ENCODE measurements around the gene XKRX.

The XKRX gene

DNA sequence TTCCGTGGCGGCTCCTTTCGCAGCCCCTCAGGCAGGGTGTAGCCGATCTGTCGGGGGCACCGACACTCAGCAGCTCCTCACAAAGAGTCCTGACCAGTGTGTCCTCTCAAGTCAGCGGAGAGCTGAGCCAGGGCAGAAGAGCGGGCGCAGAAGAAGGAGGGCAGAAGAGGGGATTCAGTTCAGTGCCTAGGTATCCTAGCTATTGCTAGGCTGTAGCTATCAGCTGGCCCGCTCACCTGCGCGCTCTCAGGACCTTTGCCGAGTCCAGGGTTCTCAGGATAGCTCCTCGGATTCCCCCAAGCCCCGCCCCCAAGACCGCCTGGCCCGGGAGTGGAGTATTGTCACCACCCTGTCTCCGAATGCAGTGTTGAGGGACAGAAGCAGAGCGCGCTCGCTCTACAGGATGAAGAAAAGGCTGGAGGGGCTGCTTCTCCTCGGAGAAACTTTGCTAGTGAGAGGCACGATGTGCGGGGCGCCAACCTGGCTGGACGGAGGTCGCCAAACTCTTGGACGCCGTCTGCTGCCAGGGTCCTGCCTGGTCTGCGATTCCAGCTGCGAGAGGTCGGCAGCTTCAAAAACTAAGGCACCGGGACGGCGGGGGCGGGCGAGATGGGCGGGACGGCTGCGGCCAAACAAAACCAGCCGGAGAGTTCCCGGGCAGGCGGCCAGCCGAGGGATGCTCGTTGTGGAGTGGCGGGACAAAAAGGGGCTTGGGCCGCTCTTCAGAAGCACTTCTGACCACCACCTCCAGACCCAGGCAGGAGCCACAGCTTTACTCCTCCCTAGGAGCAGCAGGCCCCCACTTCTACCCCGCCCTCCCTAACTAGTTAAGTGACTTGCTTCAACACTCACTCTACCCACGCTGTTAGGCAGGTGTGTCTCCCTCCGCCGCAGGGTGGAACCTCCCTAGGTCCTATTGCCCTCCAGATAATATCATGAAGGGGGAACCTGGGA is at the start of gene XKRX:
XKRX (minus strand) TSS at position 258 of the 954 bp plus-strand sequence. CDS start 613 bp downstream, outside the sequence.
- no peak for DNase-seq

DNA sequence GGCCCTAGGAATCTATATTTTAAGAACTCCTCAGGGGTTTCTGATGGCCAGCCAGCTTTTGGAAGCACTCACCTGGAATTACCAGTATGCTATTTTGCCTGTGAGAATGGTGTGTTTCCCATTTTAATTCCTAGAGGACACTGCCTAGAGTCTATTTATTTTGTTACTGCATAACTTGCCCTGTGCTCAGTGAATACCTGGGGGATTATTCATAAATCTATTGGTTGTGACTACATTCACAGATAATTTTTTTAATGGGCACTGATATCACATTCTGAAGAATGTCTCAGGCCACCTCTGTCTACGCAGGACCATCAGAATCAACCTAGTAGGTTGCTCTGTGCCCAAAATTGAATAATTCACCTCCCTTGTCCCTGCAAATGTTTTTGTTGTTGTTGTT is 47.5 kb upstream of the XKRX start:
- no peak for DNase-seq

DNA sequence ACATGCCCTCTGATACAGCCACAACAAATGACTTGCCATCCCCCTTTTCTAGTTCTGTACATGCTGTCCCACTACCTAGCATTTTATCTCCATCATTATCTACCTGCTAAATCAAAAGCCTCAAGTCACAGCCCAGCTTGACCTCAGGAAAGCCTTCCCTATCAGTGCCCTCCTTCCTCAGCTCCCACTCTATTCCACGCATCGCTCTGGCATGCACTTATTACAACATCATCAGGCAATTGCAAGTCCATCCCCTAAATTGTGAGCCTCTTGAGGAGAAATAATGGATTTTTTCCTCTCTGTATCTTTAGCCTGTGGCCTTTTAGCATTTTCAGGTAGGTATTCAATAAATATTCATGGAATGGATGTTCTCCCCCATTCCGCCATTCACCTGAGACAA is 46.5 kb upstream of the XKRX start:
- no peak for DNase-seq

DNA sequence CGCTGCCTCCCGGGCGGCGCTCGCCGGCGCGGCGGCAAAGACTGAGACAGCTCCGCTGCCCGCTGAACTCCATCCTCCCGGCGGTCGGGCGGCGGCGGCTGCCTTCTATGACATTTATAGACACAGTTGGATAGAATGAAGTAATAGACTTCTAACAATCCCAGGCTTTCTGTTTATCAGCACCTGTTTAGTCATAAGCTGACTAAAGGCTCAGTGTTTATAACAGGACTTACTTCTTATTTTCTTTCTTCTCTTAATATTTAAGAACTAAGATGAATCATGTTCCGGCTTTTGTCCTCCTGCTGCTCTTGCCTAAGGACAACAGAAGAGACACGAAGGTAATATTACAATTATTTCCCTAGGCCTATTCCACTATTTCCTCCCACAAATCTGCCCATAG is 44.7 kb upstream of the XKRX start:
- no peak for DNase-seq

DNA sequence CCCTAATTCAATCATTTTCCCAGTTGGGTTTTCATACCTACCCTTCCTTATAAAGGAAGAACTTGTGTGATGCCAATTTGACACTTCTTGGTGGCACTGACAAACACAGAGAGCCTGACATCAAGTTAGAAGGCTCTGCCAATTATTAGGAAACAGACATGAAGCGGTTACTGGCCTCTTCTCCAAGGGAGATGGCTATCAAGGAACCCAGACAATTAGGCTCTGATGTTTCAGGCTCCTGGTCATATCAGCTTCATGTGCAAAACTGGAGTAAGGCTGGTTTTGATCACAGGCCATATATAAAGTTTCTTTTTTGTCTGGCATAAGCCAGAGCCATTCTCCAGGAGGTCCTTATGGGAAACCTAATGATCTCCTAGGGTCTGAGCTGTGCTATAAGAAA is 41.2 kb upstream of the XKRX start:
- DNase-seq, result no peak

DNA sequence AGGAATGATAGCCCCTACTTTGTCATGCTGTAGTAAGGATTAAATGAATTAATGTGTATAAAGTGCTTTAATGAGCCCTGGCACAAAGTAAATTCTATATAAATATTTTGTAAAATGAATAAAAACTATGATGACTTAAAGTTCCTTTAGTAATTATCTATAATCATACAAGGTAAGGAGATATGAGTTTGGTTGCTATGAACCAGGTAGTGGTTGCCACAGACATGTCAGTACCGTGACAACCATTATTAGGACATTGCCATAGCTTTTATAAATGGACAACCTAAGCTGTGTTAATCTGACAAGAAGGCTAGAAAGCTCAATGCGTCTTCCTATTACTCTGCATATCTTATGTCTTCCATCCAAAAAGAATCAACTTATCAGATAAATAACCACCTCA is 40.7 kb upstream of the XKRX start, which contains the start of gene ARL13A:
ARL13A (plus strand) TSS at position 301 of the 400 bp plus-strand sequence. CDS start 3,982 bp downstream, outside the sequence.
- DNase-seq, result no peak

DNA sequence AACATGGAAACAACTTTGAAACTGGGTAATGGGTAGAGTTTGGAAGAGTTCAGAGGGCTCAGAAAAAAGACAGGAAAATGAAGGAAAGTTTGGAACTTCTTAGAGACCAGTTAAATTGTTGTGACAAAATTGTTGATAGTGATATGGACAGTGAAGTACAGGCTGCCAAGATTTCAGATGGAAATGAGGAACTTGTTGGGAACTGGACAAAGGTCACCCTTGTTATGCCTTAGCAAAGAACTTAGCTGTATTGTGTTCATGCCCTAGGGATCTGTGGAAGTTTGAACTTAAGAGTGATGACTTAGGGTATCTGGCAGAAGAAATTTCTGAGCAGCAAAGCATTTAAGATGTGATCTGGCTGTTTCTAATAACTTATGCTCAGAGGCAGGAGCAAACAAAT is 35.6 kb upstream of the XKRX start:
- no peak for DNase-seq

DNA sequence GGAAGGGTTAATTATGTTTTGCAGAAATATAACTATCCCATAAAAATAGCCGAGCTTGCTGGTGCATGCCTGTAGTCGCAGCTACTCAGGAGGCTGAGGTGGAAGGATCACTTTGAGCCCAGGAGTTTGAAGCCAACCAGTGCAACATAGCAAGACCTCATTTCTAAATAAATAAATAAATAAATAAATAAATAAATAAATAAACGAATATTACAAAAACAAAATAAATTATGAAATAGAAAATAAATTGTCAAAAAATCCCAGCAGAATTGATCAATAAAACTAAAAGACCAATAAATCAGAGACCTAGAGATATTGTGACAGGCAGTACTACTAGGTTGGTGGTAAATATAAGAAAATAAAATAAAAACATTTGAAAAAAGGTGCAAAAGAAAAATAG is 34.1 kb upstream of the XKRX start:
- DNase-seq, result no peak

DNA sequence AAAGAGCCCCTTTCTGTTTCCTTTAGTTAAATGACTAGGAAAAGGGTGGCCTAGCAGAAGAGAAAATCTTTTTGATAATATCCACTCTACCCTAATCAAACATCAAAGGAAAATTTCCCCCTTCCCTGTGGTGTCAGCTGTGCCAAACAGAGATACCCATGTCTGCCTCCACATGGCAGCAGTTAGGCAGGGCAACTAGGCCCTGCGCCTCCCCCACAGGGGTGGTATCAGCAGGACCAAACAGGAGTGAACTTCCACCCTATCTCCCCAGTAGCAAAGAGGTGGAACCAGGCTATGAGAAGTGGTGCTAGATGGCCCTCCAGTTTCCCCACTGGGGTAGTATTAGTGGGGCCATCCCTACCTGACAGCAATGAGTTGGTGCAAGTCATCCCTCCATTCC is 19.8 kb upstream of the XKRX start:
- no peak for DNase-seq

DNA sequence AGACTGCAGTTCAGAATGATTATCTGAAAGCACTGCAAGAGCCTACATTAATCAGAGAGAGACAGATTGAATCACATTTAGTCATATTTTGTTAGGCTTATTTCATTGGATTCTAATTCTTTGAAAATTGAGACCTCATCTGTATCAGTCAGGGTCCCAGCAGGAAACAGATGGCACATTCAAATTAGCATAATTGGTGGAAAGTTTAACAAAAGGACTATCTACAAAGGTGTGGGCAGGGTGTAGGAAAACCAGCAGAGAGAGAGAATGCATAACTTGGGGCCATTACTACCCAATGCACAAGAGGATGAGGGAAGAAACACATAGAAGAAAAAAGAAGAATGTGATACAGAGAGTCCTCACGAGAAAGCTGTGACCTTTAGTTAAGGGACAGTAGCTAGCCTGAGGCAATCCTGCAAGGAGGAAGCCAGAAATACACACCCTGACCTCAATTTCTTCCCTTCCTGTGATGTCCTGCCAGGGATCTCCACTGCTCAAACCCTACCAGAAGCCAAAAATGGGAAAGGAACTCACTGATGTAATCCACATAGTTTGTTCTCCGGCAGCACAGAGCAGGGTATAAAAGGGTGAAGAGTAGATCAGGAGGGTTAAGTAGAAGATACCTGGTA is 17.7 kb upstream of the XKRX start:
- no peak for DNase-seq

DNA sequence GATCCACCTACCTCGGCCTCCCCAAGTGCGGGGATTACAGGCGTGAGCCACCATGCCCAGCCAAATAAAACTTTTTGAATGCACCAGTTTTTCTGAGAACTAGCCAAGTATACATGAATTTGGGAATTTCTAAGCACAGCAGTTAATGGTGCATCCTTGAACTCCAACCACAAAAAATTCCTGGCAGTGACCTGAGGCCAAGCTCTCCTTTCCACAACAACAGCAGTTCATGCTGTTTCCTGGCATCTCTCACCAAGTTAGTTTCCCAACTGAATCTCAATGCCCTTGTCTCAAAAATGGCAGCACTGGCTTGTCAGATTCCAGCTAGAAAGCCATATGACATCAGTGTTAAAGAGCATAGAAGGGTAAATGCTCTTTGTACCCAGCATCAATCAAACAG is 15.9 kb upstream of the XKRX start:
- DNase-seq, result no peak

DNA sequence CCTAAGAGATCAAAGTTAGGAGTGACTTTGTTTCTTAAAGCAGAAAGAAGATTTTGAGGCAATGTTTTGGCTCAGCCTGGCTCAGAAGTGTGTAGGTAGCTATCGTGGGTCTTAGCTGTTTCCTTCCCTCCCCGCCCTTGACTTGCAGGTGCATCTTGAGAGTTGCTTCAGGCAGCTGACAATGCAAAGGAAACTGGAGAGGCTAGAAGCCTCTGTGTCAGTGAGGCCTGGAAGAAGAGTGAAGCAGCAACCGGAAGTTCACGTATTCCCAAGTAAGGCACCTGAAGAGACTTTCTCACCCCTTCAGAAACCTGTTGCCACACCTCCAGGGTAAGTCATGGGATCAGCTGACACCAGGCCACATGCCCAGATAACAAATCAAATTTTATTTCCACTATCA is 10.6 kb upstream of the XKRX start:
- DNase-seq, result no peak

DNA sequence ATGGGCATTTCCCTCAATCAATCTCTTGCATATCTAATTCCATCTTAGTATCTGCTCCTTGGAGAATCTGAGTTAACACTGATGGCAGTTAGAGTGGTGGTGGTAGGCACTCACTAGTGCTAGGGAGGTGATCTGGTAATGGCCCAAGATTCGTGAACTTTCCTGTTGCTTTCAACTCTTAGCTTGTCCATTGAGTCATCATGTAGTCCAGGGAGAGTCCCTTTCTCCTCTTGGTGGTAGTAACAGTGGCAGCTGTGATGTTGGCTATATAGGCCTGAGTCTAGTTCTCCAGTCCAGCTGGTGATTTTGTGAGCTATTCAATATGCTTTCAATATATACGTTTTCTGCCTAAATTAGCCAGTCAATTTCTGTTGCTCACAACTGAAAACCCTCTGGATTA is 7.0 kb upstream of the XKRX start:
- no peak for DNase-seq

DNA sequence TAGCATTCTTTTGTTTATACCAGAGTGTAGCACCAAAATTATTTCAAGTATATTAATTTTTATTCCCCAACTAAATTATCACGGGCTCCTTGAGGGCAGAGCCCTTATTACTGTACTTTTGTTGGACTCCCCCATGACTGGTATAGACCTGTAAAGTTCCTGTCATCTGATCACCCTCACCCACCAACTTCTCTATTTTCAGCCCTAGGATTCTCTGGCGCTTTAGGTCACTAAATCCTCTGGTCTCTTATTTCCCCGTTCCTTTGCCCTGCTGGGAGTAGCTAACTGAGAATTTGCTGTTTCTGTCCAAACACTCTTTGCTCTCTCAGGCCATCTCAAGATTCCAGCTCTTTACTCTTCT is 3.2 kb upstream of the XKRX start:
- no peak for DNase-seq

DNA sequence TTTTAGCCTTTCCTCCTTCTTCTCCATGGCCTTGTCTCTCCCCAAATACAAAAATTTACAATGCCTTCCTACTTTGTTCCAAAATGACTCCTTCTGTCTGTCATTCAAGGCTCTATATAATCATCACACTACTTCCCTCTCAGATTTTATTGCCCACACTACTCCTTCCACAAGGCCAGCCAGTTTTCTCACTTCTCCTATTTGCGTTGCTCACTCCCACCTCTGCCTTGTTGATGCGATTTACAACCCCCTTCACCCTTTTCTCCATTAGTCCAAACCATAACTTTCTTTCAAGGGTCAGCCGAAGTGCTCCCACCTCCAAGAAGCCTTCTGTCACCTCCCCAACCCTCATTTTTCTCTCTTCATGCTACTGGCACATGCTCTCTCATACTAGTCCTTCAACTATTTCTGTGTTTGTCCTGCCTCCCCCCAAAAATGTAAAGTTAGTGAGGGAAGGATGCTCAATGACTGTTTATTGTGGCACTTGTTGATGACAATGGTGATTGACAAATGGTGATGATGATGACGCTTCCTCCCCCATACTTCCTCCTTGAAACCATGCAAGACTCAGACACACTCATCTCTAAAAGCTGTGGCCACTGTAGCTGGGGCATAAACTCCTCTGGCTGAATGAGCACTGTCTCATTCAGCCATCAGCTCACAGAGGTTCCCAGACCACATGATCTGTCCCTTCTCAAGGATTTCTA is 2.7 kb upstream of the XKRX start:
- DNase-seq, result no peak

DNA sequence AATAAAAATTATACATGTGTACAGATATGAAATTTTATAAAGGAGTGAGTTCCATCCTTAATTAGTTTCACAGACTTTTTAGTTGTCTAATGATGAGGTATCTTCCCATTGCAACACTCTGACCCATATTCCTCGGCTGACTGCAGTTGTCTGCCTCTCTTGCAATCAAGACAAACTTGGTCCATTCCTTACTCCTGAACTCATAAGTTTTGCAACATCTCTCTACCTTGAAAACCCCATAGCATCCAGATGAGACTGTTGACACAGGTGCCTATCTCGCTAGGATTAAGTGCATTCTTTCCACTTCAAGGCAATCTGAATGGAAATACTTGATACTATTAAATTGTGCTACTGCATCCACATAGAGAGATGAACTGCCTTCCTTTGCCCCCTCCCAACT is 2.3 kb downstream of the XKRX start:
- DNase-seq, result no peak

DNA sequence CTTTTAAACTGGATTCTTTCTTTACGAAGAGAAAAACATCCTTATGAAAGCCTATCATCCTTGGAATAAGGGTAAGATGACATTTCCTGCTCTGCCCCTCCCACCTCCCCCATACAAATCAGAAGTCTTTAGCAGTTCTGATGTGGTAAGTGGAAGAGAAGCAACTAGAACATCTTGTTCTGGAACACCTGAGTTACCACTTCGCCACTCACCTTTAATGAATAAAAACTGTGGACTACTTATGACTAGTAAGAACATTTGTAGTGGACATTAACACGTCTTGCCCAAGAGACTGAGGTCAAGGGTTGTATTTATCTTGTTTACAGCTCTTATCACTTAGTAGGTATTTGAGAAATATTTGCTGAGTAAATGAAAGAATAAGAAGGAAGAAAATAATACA is 4.3 kb downstream of the XKRX start:
- DNase-seq, result no peak

DNA sequence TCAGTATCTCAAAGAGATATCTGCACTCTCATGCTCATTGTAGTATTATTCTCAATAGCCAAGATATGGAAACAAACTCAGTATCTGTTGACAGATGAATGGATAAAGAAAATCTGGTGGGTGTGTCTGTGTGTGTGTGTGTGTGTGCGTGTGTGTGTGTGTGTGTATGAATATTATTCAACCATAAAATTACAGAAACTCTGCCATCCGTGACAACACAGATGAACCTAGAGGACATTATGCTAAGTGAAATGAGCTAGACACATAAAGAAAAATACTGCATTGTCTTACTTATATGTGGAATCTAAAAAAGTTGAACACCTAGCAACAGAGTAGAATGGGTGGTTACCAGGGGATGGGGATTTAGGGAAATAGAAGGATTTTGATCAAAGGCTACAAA is 13.2 kb downstream of the XKRX start:
- DNase-seq, result no peak

DNA sequence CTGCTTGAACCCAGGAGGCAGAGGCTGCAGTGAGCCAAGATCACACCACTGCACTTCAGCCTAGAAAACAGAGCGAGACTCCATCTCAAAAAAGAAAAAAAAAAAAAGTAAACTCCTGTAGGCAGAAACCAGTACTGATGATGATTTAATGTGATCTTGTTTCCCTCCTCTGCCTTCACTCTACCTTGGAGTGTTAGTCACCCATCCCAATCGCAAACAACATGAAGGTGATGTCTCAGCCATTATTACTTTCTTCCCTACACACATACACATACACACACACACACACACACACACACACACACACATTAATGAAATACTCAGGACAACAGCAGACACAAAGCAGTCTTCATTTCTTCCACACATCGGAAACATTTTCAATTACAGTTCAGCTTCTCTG is 15.6 kb downstream of the XKRX start:
- no peak for DNase-seq

DNA sequence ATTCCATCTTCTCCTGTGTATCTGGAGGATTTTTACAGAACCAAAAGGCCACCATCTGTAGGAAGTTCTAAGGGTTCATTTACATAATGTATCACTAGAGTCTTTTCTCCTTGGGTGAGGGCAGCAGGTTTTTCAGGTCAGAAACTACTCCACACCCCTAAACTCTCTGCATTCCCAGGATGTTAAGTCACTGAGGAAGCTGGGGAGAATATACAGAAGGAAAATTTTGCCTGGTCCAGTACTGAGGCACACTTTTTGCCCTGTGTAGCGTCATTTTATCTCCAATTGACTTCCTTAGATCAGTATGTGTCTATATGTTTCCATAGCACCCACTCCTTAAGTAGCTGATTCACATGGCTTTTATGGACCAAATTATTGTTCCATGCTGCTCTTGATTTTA is 17.0 kb downstream of the XKRX start:
- DNase-seq, result no peak

DNA sequence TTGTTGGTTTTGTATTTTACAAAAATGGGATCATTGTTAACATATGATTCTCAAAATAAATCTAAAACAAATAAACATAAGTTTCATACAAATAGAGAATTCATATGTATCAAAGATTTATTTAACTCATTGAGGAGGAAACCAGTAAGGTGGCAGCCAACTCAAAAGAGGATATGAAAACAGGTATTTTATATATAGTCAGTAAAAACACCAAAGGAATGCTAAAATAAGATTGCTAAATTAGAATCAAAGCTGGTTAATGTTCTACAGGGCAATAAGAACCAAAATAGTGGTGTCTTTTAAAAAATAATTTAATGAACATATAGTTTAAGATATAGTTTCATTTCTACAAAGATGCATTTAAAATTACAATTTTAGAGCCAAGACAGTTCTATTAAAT is 23.1 kb downstream of the XKRX start:
- no peak for DNase-seq

DNA sequence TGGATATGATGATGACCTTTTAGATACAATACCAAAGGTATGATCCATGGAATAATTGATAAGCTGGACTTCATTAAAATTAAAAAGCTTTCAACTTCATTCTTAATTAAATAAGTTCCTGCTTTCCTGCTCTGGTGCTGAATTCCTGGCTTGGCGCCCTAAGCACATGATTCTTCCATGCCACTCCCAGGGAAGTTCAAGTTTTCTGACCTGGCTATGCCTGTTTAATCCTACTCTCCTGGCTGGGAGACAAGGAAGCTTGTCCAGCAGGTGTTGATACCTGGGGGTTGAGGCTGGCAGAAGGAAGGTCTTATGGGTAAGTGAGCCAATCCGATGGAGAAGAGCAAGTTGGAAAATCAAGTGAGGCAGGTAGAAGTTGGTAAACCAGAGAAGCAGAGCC is 24.3 kb downstream of the XKRX start:
- DNase-seq, result no peak

DNA sequence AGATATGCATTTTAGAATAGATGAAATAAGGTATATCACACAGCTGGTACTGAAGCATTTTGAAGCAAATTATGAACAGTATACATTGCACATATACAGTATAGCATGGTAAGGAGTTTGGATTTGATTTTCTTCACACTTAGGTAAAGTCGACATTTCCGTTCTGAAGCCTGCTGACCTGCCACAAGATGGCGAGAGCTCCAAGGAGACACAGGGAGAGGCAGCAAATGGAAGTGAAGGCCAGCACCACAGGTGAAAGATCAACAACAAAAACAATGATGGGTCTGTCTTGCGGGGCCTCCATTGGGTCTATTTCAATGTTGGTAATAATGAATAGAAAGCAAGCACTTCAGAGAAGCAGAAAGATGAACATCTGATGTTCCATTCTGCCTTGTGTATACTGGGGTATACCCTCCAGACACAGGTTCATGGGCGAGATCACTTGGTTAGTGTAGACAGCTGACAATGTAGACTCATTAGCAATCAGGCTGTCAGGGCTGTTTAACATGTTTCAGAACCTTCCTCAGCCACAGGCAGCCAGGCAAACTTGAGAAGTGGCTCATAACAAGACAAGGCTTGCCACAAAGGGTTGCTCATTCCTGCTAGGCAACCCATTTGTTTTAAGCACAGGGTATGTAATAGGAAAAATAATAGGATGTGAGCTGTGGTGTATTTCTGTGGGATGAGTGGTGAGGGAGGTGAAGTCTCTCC is 33.2 kb downstream of the XKRX start:
- DNase-seq, result no peak
